GM19397 (cell line): Measurements from ENCODE around the gene CORO7.

Experiments used
- ATAC-seq: cut with Tn5 transposase; IDR thresholded peaks from one replicate; pipeline ENCODE4 v1.9.1; 2021; ENCODE audit warnings: mild to moderate bottlenecking, moderate library complexity; ENCODE audit not compliant: unreplicated experiment

Gene CORO7

DNA sequence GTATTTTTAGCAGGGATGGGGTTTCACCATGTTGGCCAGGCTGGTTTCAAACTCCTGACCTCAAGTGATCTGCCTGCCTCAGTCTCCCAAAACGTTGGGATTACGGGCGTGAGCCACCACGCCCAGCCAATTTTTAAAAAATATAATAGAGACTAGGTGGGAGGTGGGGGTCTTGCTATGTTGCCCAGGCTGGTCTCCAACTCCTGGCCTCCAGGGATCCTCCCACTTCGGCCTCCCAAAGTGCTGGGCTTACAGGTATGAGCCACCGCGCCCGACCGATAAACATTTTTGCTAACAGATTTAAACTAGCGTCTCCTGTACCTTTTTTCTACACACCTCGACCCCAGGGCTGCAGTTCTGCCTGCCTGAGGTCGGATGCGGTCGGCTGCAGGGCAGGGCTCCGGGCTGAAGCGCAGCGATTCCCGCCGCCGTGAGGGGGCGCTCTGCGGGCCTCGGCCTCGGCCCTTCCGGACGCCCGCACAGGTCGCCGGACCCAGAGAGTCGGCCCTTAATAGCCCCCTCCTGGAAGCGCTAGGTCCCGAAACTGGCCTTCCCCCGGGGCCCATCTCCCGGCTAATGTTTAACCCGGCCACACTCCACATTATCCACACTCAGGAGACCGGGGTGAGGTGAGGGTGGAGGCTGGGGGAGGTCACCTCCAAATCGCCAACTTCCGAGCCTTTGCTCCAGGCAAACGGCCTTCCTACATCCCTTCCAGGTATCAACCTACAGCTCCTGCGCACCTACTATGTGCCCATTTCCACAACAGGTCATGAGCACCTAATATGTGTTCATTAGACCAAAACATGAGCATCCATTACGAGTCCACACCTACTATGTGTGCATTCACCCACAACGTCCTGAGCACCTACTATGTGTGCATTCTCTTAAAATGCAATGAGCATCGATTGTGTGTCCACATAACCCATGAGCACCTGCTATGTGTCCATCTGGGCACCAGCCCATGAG, 102.5 kb downstream of the CORO7 start:
- no peak for ATAC-seq

DNA sequence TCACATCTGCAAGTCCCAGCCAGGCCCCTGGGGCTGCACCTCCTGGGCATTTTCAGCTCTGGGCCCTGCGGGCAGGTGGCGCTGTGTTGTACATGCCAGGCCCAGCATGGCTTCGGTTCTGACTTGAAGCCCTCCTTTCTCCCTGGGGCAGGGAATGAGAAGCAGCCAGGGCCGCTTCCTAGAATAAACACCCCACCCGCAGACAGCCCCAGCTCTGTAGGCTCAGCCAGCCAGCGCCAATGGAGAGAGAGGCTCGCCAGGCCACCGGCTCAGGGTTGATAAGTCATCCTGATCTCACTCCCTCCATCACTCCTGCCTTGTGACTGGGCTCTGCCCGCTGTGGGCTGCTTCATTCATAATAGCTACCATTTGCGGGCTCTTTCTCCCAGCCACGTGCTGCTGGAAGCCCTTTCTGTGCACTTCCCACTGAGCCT, 106.5 kb downstream of the CORO7 start:
- no peak for ATAC-seq

DNA sequence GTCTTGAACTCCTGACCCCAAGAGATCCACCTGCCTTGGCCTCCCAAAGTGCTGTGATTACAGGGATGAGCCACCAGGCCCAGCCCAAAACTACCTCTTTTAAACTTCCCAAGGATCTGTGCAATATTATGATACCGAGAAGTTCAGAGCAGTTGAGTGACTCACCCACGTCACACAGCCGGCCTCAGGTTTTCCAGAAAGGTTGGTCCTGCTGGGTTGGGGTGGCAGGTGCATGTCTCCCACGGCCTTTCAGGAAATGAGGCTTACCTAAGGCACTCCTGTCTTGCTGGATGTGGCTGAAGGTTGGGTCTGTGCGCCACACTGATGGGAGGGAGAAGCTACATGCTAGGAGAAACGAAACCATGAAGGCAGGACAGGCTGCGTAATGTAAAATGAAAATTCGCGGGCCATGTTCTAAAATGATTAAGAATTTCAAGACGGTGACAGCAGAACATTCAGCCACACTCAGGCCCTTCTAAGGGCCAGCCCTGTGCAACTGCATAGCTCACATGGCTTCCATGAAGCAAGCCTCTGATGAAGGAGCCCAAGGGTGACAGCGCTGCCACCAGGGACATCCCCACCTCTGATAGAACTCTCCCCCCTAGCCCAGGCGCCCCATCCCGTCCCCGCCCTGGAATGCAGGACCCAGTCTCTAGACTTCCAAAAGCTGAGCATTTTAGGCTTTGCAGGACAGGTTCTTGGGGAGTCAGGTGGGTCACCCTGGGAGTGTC, 107.1 kb downstream of the CORO7 start:
- ATAC-seq: no peak

DNA sequence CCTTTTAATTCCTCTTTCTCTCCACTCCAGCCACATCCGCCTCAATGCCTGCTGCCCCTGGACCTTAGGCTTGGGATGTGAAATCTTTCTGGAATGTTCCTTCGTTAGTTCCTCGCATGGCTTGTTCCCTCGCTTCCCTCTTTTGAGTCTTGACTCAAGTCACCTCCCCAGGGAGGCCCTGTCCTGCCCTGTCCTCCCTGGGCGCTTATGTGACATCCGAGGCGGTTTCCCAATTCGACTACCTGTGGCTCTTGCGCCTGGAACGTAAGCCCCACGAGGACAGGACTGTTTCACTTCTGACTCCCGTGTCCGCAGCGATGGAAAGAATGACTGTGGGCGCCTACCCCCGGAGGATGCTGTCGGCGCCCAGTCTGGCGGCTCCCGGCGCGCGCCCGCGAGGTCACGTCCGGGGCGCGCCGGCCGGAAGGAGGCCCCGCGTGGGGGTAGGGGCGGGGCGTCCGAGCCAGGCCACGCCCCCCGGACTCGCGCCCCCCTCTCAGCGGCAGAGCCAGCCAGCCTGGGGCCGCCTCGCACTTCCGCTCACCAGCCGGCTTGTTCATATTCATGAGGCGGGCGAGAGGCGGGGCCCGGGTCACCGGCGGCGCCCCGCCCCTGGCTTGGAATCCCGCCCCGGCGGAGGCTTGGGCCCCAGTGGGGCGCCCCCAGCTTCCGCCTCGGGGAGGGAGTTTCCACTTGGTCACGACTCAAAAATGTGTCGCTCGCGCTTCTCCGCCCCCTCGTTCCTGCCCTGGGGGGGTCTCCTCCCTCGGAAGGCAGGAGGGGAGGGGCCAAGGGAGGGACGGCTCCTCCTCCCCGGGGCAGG, 109.0 kb downstream of the CORO7 start:
- ATAC-seq: peak; percentile 87

DNA sequence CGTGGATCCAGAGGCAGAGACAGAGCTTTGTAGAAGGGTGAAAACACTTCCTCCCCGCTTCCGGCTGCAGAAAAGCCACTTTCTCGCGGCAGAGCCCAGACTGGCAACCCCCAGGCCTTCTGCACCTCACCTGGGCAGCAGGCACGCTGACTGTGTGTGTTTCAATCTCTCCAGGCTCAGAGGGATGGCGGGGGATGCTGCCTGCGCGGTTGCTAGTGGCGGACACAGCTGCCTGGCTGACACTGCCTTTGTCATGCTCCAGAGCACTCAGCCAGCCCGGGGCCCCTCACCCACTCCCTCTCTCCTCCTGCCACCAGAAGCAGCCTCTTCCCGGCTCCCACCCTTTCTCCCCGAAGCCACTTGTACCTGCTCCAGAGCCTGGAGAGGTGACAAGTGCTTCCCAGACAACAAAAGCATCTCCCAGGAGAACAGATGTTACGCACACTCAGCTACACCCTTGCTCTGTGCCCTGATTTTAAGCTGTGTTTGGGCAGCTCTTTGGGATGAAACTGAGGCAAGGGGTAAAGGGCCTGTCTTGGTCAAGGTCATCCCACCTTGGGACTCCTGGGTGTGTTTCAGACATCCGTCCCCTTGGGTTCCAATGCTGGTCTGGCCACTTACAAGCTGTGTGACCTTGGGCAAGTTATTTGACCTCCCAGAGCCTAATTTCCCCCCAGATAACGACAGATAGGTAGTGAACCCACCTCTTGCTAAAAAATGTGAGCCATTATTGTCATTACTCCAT, 109.8 kb downstream of the CORO7 start:
- no peak for ATAC-seq
